HG02870 (cell line): ENCODE data around the gene RBM26.
"Not testable (repeated sequence)": the region's sequence is repeated elsewhere in the genome, so short reads cannot be mapped to it uniquely, and the experiment has no call there.

Source experiments
- ATAC-seq: cut with Tn5 transposase; IDR thresholded peaks from one replicate; pipeline ENCODE4 v1.9.1; 2021; ENCODE audit warnings: mild to moderate bottlenecking, moderate library complexity; ENCODE audit not compliant: unreplicated experiment

Gene RBM26

GRCh38 chr13:79287939-79288795, 117.9 kb downstream of the RBM26 start:
- ATAC-seq = no peak

GRCh38 chr13:79285159-79285558, 120.9 kb downstream of the RBM26 start:
- no peak for ATAC-seq

- ATAC-seq = no peak
These were observed 122.3 kb downstream of the RBM26 start for GRCh38 chr13:79283742-79284141.

GRCh38 chr13:79282976-79283375, 123.1 kb downstream of the RBM26 start:
- ATAC-seq = no peak

- ATAC-seq = no peak
These were observed 123.5 kb downstream of the RBM26 start for GRCh38 chr13:79282508-79282907.

GRCh38 chr13:79281339-79281747, 124.7 kb downstream of the RBM26 start:
- ATAC-seq = no peak

- not testable (repeated sequence) for ATAC-seq
These were observed 126.3 kb downstream of the RBM26 start for GRCh38 chr13:79279735-79280134.

GRCh38 chr13:79273045-79273444, 133.0 kb downstream of the RBM26 start:
- ATAC-seq = no peak

- no peak for ATAC-seq
These were observed 134.4 kb downstream of the RBM26 start for GRCh38 chr13:79271616-79272015.

GRCh38 chr13:79270859-79271258, 135.2 kb downstream of the RBM26 start:
- no peak for ATAC-seq
